LoVo (cell line): ENCODE results near the gene MTCH1.

Experiments
- DNase-seq: peaks from one replicate; pipeline ENCODE4 v3.0.0-alpha.2; 2016; ENCODE audit warnings: low spot score

Gene MTCH1

GRCh38 chr6:36970892-36971842, 14.8 kb downstream of the MTCH1 start:
- DNase-seq = no peak

GRCh38 chr6:36969988-36970891, 15.8 kb downstream of the MTCH1 start:
- DNase-seq = no peak

- DNase-seq = no peak
Measured at GRCh38 chr6:36969240-36969691, 16.7 kb downstream of the MTCH1 start.

- no peak for DNase-seq
Measured at GRCh38 chr6:36968266-36968977, 17.6 kb downstream of the MTCH1 start.

GRCh38 chr6:36967757-36968156, 18.2 kb downstream of the MTCH1 start:
- no peak for DNase-seq

GRCh38 chr6:36967301-36967700, 18.7 kb downstream of the MTCH1 start:
- no peak for DNase-seq

GRCh38 chr6:36964908-36965307, 21.1 kb downstream of the MTCH1 start:
- DNase-seq = no peak

GRCh38 chr6:36964349-36964748, 21.6 kb downstream of the MTCH1 start:
- DNase-seq = no peak

GRCh38 chr6:36963451-36964290, 22.3 kb downstream of the MTCH1 start:
- no peak for DNase-seq

GRCh38 chr6:36962874-36963273, 23.1 kb downstream of the MTCH1 start:
- no peak for DNase-seq

- no peak for DNase-seq
Measured at GRCh38 chr6:36961441-36962435, 24.3 kb downstream of the MTCH1 start.

- no peak for DNase-seq
Measured at GRCh38 chr6:36959555-36960250, 26.3 kb downstream of the MTCH1 start.

GRCh38 chr6:36958775-36959554, 27.0 kb downstream of the MTCH1 start:
- no peak for DNase-seq

GRCh38 chr6:36957773-36958271, 28.2 kb downstream of the MTCH1 start:
- DNase-seq = no peak

- no peak for DNase-seq
Measured at GRCh38 chr6:36956446-36956820, 29.6 kb downstream of the MTCH1 start.

- no peak for DNase-seq
Measured at GRCh38 chr6:36955671-36956445, 30.1 kb downstream of the MTCH1 start.

GRCh38 chr6:36955136-36955535, 30.9 kb downstream of the MTCH1 start:
- no peak for DNase-seq
